Hypothalamus (tissue), 51 donors: ENCODE data around the gene RBMS3.
"Not testable (repeated sequence)": the region's sequence is repeated elsewhere in the genome, so short reads cannot be mapped to it uniquely, and the experiment has no call there.

ENCODE experiments used
- DNase-seq, 51 donors: peaks; one replicate each; lab custom pipeline; 2025; lab: John Stamatoyannopoulos, UW

The RBMS3 gene

GRCh38 chr3:29972320-29972993, 691.6 kb downstream of the RBMS3 start:
- no peak for DNase-seq

- no peak for DNase-seq
Measured at GRCh38 chr3:29973763-29974162, 692.9 kb downstream of the RBMS3 start.

DNA sequence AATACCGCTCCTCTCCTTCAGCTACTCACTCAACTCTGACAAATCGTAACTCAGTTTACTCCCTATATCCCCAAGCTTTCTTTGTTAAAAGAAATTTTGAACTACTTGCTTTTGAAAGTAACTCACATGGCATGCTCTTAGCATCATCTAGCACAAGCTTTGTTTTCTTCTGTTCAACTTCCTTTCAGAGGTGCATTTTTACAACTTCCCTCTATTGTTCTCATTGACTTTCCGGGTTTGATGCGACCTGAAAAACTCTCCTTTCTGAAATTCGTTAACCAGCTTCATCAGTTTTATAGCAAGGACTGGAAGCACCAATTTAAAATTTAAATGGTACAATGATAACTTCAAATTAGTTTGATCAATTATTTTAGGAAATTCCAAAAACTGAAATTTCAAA, 696.0 kb downstream of the RBMS3 start:
- no peak for DNase-seq

- DNase-seq, result no peak
Measured at GRCh38 chr3:29977360-29977759, 696.5 kb downstream of the RBMS3 start.

GRCh38 chr3:29978036-29978435, 697.2 kb downstream of the RBMS3 start:
- DNase-seq, result no peak

DNA sequence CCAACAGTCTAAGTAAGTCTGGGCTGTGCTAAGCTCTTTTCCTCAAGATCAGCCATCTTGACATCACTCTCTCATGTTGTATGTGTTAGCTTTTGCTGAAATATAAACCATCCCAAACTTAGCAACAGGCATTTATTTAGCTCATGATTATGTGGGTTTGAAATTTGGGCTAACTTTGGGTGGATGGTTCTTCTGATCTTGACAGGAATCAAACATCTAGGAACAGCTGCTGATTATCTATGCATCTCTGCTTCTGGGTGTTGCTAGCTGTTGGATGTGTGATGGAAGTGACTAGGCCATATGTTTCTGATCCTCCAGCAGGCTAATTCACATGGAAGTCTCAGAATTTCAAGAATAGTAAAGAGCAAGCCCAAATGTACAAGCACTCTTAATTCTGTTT, 710.3 kb downstream of the RBMS3 start:
- no peak for DNase-seq

- DNase-seq, result no peak
Measured at GRCh38 chr3:30002797-30003196, 721.9 kb downstream of the RBMS3 start.

- no peak for DNase-seq
Measured at GRCh38 chr3:30003741-30004140, 722.9 kb downstream of the RBMS3 start.

DNA sequence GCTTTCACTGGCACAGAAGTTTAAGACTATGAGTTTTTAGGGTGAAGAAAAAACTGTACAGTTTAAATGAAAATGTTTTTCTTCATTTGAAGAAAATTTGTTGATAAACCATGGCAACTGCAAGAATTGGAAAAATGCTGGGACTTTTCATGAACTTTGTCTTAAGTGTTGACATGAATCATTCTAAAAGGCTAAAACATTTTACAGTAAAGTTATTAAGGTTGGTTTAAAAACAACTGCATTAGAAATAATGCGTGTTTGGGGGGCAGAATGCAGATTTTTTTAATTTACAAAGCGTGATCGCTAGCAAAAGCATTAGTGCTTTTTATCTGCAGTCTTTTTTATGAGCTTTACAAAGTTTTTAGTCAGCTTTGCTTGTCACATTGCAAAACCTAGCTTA, 723.6 kb downstream of the RBMS3 start:
- no peak for DNase-seq

- no peak for DNase-seq
Measured at GRCh38 chr3:30006111-30006510, 725.2 kb downstream of the RBMS3 start.

DNA sequence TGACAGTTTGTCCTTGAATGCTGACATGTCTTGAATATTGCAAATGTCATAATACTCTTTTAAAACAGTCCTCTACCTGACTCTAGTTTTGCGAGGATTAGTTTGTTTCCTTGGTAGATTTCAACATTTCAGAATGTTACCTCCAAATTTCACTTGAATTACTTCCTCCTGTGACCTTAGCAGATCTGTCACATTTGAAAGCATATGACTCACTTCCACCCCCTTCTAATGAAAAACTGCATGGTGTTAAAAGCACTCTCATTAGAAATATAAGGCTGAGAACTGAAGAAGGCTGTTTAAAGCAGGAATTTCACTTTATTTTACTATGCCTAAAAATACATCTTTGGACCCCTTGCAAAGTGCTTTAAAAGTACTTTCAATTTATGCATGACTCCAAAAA, 726.8 kb downstream of the RBMS3 start:
- DNase-seq, result no peak

GRCh38 chr3:30011237-30011803, 730.4 kb downstream of the RBMS3 start:
- DNase-seq, result no peak

DNA sequence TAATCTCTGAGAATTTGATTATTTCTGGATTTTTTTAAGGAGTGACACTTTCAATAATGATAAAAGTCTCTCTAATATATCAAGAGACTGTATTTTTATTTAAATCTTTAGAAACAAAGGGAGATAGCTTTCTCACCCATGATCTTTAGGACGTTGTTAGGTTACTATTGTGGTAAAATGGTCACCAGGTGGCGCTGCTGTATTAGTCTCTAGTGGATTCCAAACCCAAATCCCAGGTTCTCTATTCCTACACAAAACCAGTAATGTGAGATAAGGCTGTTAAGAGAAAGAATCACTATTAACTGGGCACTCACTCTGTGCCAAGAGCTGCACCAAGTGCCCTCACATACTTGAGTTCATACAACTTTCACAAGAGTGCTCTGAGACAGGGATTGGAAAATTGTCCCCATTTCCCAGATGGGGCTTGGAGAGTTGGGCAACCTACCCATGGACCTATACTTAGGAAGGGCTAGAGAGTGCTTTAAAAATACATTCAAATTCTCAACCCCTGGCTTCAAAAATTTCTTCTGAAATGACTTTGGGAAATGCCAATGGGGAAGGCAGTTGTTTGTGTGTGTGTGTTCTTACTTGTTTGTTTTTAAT, 732.2 kb downstream of the RBMS3 start:
- peak in 32 of 51 donors; percentile 0 to 71 (median 14) for DNase-seq

- DNase-seq, result no peak
Measured at GRCh38 chr3:30017901-30018300, 737.0 kb downstream of the RBMS3 start.

DNA sequence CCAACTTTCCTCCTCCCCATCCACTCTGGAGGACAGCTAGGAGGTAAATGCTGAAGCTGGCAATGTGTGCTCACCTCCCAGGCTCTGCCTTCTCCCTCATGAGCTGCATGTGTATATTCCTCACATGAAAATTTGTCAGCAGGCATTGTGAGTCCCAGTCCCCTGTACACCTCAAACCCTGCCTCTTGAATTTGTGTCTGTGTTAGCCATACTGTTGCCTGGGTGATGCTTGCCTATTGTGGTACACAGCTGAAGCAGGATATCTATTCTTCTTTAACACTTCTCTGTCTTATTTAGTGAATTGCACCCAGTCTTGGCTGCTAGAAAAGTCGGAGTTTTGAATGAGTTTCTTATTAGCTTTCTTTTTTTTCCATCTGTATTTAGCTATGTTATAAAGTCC, 739.5 kb downstream of the RBMS3 start:
- no peak for DNase-seq

DNA sequence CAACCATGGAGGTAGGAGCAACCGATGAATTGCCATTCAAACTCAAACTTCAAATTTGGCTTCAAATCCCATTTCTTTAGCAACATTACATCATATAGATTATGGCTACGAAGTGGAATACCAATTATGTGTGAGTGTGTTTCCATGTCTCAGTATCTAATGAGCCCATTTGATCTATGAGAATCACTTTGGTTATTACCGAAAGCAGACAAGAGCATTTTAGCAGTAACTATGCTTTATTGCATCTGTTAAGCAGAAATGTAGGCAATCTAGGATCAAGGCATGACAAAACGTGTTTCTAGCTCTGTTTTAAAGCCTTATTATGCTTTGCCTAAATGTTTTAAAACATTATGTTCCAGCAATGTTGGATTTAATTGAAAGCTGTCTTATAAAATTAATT, 743.6 kb downstream of the RBMS3 start:
- no peak for DNase-seq

- DNase-seq, result no peak
Measured at GRCh38 chr3:30026851-30027250, 746.0 kb downstream of the RBMS3 start.

GRCh38 chr3:30034246-30034991, 753.5 kb downstream of the RBMS3 start:
- DNase-seq, result no peak

DNA sequence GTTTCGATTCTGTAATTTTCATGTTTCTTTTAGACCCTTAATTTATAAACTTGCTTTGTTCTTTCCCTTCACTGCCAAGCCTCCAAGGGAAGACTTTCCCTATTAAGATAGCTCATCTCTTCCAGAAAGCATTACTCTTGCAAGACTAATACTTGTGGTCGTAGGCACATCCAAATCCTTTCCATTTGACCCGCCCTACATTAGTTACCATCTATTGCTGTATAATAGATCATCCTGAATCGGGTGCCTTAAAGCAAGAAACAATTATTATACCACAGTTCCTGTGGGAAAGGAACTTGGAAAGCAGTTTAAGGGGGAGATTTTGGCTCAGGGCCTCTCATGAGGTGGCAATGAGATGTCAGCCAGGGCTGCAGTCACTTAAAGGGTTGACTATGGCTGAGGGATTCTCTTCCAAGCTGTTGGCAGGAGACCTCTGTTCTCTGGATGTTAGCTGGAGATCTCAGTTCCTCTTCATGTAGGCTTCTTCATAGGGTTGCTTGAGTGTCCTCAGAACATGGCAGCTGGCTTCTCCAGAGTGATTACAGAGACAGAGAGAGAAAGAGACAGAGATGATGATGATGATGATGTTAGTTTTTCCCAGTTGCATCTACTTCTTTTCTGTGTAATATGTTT, 755.2 kb downstream of the RBMS3 start:
- DNase-seq, result no peak

GRCh38 chr3:30040126-30040525, 759.3 kb downstream of the RBMS3 start:
- no peak for DNase-seq

GRCh38 chr3:30041481-30041880, 760.6 kb downstream of the RBMS3 start:
- DNase-seq, result not testable (repeated sequence)
